ENCODE data around the gene BIRC5.
A peak's percentile ranks its signal among the peaks of the same experiment; 100 is the strongest.

The BIRC5 gene

GRCh38 chr17:78184868-78185267, 29.2 kb upstream of the BIRC5 start:
- no peak for DNase-seq

DNA sequence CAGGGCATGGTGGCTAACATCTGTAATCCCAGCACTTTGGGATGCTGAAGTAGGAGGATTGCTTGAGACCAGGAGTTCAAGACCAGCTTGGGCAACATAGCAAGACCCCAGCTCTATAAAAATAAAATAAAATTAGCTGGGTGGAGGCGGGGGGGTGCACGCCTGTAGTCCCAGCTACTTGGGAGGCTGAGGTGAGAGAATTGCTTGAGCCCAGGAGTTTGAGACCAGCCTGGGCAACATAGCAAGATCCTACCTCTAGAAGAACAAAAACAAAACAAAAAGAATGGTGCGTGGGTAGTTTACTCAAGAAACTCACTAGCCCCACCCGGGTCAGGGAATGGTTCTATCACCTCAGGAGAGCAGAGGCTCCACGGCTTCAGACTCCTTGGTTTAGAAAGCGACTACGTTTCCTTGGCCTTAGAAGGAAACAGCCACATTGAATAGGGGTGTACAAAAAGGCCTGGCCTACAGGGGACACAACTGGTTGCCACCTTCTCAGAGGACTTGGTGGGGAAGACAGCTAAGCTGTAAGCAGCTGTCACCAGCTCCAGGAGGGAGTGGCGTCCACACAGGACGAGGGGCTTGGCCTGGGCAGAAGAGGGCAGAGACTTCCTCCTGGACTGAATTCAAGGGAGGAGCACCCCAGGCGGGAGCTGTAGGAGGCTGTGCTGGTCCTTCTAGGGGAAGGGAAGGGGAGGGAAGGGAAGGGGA, 27.9 kb upstream of the BIRC5 start:
- no peak for DNase-seq

GRCh38 chr17:78186692-78187595, 27.1 kb upstream of the BIRC5 start, which contains the start of the genes AFMID and TK1:
Gene AFMID (plus strand): TSS chr17:78187362. CDS start chr17:78187371, 9 bp downstream.
Gene TK1 (minus strand): TSS chr17:78187052. CDS start chr17:78186994, 58 bp downstream.
- peak; percentile 81 for DNase-seq

DNA sequence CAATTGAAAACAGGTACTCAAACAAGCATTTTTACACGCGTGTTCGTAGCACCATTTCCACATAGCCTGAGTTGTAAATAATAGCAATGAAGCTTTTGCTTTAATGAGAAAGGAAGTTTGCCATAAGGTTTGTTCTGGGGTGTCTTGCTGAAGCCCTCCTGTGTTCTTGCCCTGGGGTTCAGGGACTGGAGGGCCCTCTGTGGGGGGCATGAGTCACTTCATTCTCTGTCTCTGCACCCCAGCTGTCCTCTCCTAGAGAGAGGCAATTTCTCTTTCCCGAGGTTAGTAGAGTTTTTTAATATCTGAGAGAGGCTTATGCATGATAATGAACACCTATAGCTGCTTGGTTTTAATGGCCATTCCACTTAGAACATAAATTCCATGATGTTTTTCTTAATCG, 17.3 kb upstream of the BIRC5 start:
- DNase-seq: no peak

DNA sequence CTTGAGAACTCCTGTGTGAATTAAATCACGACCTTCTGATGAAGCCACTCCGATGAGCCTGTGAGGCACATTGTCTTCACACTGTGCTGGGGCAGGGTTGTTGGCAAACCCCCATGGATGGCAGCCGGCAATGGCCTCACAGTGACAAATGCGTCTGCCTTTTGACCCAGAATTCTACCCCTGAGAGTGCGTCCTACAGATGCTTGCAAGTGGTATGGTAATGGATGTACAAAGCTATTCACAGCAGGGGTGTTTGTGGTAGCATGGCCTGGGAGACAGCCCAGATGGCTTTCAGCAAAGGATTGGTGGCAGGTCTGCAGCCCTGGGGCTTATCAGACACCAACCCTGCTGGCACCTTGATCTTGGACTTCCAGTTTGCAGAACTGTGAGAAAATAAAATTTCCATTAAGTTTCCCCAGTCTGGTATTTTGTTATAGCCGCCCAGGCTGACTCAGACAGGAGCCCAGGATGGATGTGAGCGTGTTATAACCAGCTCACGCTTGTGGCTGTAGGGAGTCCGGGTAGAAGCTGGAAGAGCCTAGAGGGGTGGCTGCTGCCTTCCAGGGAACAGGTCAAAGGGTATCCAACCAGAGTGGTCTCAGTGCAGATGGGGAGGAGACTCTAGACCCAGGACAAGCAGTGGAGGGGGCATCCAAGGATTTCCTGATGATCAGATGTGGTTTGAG, 16.8 kb upstream of the BIRC5 start:
- DNase-seq: no peak

GRCh38 chr17:78200451-78200850, 13.6 kb upstream of the BIRC5 start:
- DNase-seq: no peak

DNA sequence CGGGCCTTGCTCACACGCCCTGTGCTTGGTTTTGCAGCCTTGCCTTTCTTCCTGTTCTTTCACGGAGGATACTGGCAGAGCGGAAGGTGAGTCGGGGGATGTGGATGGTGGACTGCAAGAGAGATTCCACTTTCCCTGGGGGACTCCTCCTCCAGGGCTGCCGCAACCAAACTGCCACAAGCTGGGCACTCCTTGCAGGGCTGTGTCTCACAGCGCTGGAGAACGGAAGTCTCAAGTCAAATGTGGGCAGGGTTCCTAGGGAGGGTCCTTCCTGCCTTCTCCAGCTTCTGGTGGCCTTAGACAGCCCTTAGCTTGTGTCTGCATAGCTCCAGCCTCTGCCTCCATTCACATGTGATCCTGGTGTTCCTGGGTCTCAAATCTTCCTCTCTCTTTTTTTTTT, 11.4 kb upstream of the BIRC5 start:
- DNase-seq: no peak

GRCh38 chr17:78204387-78205123, 9.5 kb upstream of the BIRC5 start:
- no peak for DNase-seq

DNA sequence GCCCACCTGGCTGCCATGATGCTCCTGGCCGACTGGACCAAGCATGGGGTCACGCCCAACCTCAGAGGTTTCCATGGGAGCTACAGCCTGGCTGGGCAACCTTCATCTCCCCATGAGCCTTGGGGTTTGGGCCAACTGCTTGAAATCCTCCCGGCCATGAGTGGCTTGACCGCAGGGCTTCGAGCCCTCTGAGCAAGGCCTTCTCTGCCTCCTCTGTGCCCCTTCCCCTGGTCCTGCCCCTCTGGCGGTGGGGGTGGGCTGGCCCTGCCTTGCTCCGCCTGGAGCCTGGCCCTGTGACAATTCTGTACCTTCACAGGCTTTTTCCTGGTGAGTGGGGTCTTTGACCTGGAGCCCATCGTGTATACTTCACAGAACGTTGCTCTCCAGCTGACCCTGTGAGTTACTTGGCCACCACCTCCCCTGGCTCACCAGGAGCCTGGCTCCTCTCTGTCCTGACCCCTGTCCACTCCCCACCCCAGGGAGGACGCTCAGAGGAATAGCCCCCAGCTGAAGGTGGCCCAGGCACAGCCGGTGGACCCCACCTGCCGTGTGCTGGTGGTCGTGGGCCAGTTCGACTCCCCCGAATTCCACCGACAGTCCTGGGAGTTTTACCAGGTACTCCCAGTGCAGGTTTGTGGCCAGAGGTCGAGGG, 8.8 kb upstream of the BIRC5 start:
- DNase-seq: no peak

- DNase-seq: no peak
Measured at GRCh38 chr17:78206298-78206697, 7.8 kb upstream of the BIRC5 start.

DNA sequence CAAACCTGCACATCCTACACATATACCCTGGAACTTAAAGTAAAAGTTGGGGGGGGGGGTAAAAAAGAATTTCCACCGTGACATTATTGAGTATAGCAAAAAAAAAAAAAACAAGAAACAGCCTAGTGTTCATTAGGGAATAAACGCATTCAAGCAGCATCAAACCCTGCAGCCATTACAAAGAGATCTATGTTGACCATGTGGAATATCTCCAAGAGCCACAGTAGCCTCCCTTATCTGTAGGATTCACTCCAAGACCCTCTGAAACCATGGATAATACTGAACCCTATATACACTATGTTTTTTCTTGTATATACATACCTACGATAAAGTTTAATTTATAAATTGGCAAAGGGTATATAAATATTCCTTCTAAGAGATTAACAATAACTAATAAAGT, 5.6 kb upstream of the BIRC5 start:
- DNase-seq: no peak

GRCh38 chr17:78210111-78210510, 3.9 kb upstream of the BIRC5 start:
- no peak for DNase-seq

DNA sequence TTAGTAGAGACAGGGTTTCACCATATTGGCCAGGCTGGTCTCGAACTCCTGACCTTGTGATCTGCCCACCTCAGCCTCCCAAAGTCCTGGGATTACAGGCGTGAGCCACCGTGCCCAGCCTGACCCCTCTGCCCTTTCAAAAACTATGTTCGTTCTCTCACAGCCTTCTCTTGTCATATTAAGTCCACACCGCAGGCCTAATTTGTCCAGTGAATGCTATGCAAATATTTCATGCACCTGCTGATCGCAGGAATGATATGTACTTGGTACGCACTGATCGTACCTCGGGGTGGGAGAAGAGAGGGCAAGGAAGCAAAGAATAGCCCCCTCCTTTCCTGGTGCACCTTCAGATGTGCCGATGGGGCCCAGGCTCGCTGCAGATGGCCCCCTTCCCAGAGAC, 3.0 kb upstream of the BIRC5 start:
- DNase-seq: no peak

DNA sequence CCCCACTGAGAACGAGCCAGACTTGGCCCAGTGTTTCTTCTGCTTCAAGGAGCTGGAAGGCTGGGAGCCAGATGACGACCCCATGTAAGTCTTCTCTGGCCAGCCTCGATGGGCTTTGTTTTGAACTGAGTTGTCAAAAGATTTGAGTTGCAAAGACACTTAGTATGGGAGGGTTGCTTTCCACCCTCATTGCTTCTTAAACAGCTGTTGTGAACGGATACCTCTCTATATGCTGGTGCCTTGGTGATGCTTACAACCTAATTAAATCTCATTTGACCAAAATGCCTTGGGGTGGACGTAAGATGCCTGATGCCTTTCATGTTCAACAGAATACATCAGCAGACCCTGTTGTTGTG, 631 bp downstream of the BIRC5 start:
- no peak for DNase-seq

GRCh38 chr17:78219396-78220150, 5.5 kb downstream of the BIRC5 start:
- no peak for DNase-seq

GRCh38 chr17:78223061-78223460, 9.0 kb downstream of the BIRC5 start:
- DNase-seq: no peak

DNA sequence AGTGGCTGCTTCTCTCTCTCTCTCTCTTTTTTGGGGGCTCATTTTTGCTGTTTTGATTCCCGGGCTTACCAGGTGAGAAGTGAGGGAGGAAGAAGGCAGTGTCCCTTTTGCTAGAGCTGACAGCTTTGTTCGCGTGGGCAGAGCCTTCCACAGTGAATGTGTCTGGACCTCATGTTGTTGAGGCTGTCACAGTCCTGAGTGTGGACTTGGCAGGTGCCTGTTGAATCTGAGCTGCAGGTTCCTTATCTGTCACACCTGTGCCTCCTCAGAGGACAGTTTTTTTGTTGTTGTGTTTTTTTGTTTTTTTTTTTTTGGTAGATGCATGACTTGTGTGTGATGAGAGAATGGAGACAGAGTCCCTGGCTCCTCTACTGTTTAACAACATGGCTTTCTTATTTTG, 9.7 kb downstream of the BIRC5 start:
- DNase-seq: no peak

- no peak for DNase-seq
Measured at GRCh38 chr17:78224231-78225087, 10.4 kb downstream of the BIRC5 start.

GRCh38 chr17:78225088-78225865, 11.2 kb downstream of the BIRC5 start:
- no peak for DNase-seq

All from activated T-cell treated with anti-CD3 and anti-CD28 coated beads, Interleukin-2, amount 50 U/mL, for 1 hour (primary cell).